OCI-LY1 (cell line): Measurements from ENCODE around the gene MOGAT1.

ENCODE experiments used
- CTCF ChIP-seq: fragments of 200-600 bp; sonication (generic), shearing (Covaris generic); IDR thresholded peaks from 2 replicates; pipeline ENCODE4 v1.5.1; 2017; ENCODE audit warnings: mild to moderate bottlenecking, antibody characterized with exemption, low read length, moderate library complexity, mixed read lengths
- EZH2 ChIP-seq: fragments of 200-600 bp; sonication (generic), shearing (Covaris generic); IDR thresholded peaks from 2 replicates; pipeline ENCODE4 v1.8.0; 2017; ENCODE audit warnings: borderline replicate concordance, mixed run types, mild to moderate bottlenecking, antibody characterized with exemption, low read length, moderate library complexity, mixed read lengths

GRCh38 chr2:222730366-222730999 is 59.0 kb downstream of the MOGAT1 start:
- no peak for TF ChIP-seq EZH2
- no peak for TF ChIP-seq CTCF
